OCI-LY3 (cell line): ENCODE results near the gene SLC39A13.

ENCODE experiments used
- CTCF ChIP-seq: fragments of 200-600, 300-600 bp; sonication (generic); IDR thresholded peaks from 2 replicates; pipeline ENCODE4 v1.5.1; 2014; ENCODE audit warnings: antibody characterized with exemption, low read length, low read depth
- EZH2phosphoT487 ChIP-seq: fragments of 200-600 bp; shearing (Covaris generic); IDR thresholded peaks from 2 replicates; pipeline ENCODE4 v1.6.1; 2018; ENCODE audit warnings: antibody characterized with exemption, mixed run types, low read depth

- no peak for TF ChIP-seq EZH2phosphoT487
- TF ChIP-seq CTCF, result peak; percentile 82
Observed at GRCh38 chr11:47411884-47412746, 3.7 kb downstream of the SLC39A13 start.
